HEK293T (cell line): ENCODE results near the gene KLHDC8A.

Experiments used
- ELF4 ChIP-seq: fragments of 450-650 bp; IDR thresholded peaks from 2 replicates; pipeline ENCODE4 v1.6.1; 2017; ENCODE audit warnings: antibody characterized with exemption
- FOXM1 ChIP-seq: fragments of 450-650 bp; IDR thresholded peaks from 2 replicates; pipeline ENCODE4 v1.6.1; 2017; ENCODE audit warnings: mild to moderate bottlenecking, borderline replicate concordance
- SP1 ChIP-seq: fragments of 450-650 bp; IDR thresholded peaks from 2 replicates; pipeline ENCODE4 v1.6.1; 2017
- ZNF384 ChIP-seq: fragments of 450-650 bp; IDR thresholded peaks from 2 replicates; pipeline ENCODE4 v1.6.1; 2016

- no peak for TF ChIP-seq ELF4
- TF ChIP-seq ZNF384, result no peak
- no peak for TF ChIP-seq FOXM1
- TF ChIP-seq SP1, result no peak
These were observed 69.6 kb downstream of the KLHDC8A start for GRCh38 chr1:205287076-205287475.
